Neural cell (in vitro differentiated cells): ENCODE measurements around the gene QPCT. TPM values are rescaled to one million over a fixed set of nuclear protein-coding genes. Genes with fewer than 3 reads are reported as not detected.

Source experiments
- H2AFZ ChIP-seq: fragments of 200-600, 300-800 bp; sonication (generic), shearing (Covaris generic); 2 replicates; pipeline ENCODE4 v1.6.0; 2014; ENCODE audit warnings: low read depth, mild to moderate bottlenecking, antibody characterized with exemption, low read length, moderate library complexity
- H3F3A ChIP-seq: fragments of 200-600 bp; shearing (Covaris generic); 2 replicates; pipeline ENCODE4 v1.6.1; 2016; ENCODE audit warnings: mild to moderate bottlenecking, moderate library complexity, mixed read lengths, antibody characterized with exemption, low read length; ENCODE audit not compliant: insufficient read depth, poor library complexity, severe bottlenecking
- H3K27ac ChIP-seq: fragments of 200-600, 300-800 bp; sonication (generic), shearing (Covaris generic); 2 replicates; pipeline ENCODE4 v1.5.1; 2014; ENCODE audit warnings: mild to moderate bottlenecking, low read length, moderate library complexity
- H3K27me3 ChIP-seq: fragments of 300-800, 200-600 bp; sonication (generic), shearing (Covaris generic); 2 replicates; pipeline ENCODE4 v1.6.0; 2014; ENCODE audit warnings: mild to moderate bottlenecking, low read depth, low read length, moderate library complexity; ENCODE audit not compliant: insufficient read depth
- H3K36me3 ChIP-seq: fragments of 300-800, 200-600 bp; sonication (generic), shearing (Covaris generic); 2 replicates; pipeline ENCODE4 v1.5.1; 2014; ENCODE audit warnings: mild to moderate bottlenecking, antibody characterized with exemption, low read length, moderate library complexity; ENCODE audit not compliant: insufficient read depth
- H3K4me2 ChIP-seq: fragments of 300-800, 200-600 bp; sonication (generic), shearing (Covaris generic); 2 replicates; pipeline ENCODE4 v1.6.0; 2014; ENCODE audit warnings: mild to moderate bottlenecking, low read length
- H3K4me3 ChIP-seq: fragments of 300-800, 200-600 bp; sonication (generic), shearing (Covaris generic); 2 replicates; pipeline ENCODE4 v1.5.1; 2014; ENCODE audit warnings: mild to moderate bottlenecking, low read length, moderate library complexity
- H3K79me2 ChIP-seq: fragments of 200-600 bp; shearing (Covaris generic); replicated peaks from 2 replicates; pipeline ENCODE4 v1.6.0; 2014; ENCODE audit warnings: mild to moderate bottlenecking, low read length, moderate library complexity; ENCODE audit not compliant: insufficient read depth
- H3K9ac ChIP-seq: fragments of 300-800, 200-600 bp; sonication (generic), shearing (Covaris generic); 2 replicates; pipeline ENCODE4 v1.6.1; 2016; ENCODE audit warnings: mild to moderate bottlenecking, low read length, mixed read lengths
- H3K9me2 ChIP-seq: fragments of 200-600 bp; shearing (Covaris generic); 2 replicates; pipeline ENCODE4 v1.6.1; 2016; ENCODE audit warnings: mild to moderate bottlenecking, low read length, mixed read lengths; ENCODE audit not compliant: insufficient read depth
- H3K9me3 ChIP-seq: fragments of 200-600, 300-800 bp; sonication (generic), shearing (Covaris generic); 2 replicates; pipeline ENCODE4 v1.6.1; 2016; ENCODE audit warnings: mild to moderate bottlenecking, mixed run types, low read length, moderate library complexity, mixed read lengths
- H4K20me1 ChIP-seq: fragments of 200-600 bp; shearing (Covaris generic); 2 replicates; pipeline ENCODE4 v1.6.1; 2016; ENCODE audit warnings: mild to moderate bottlenecking, mixed run types; ENCODE audit not compliant: insufficient read depth
- CTCF ChIP-seq: fragments of 450-650 bp; IDR thresholded peaks from 2 replicates; pipeline ENCODE4 v1.5.1; 2014; ENCODE audit warnings: antibody characterized with exemption, mild to moderate bottlenecking, moderate library complexity; ENCODE audit not compliant: poor library complexity, severe bottlenecking
- EP300 ChIP-seq: fragments of 450-650 bp; conservative IDR thresholded peaks from 2 replicates; pipeline ENCODE4 v1.6.1; 2014; ENCODE audit warnings: antibody characterized with exemption, mild to moderate bottlenecking, moderate library complexity; ENCODE audit not compliant: poor library complexity, severe bottlenecking
- EZH2 ChIP-seq: fragments of 200-600, 300-800 bp; shearing (Covaris generic), sonication (generic); IDR thresholded peaks from 2 replicates; pipeline ENCODE4 v1.6.1; 2014; ENCODE audit warnings: antibody characterized with exemption, low read length, borderline replicate concordance, mild to moderate bottlenecking; ENCODE audit not compliant: insufficient read depth, poor library complexity, severe bottlenecking
- MXI1 ChIP-seq: fragments of 450-650 bp; conservative IDR thresholded peaks from 2 replicates; pipeline ENCODE4 v1.6.1; 2014; ENCODE audit warnings: antibody characterized with exemption, mild to moderate bottlenecking; ENCODE audit not compliant: poor library complexity, severe bottlenecking
- POLR2AphosphoS5 ChIP-seq: IDR thresholded peaks from 2 replicates; pipeline ENCODE4 v1.6.1; 2012
- RAD21 ChIP-seq: fragments of 450-650 bp; conservative IDR thresholded peaks from 2 replicates; pipeline ENCODE4 v1.6.1; 2014; ENCODE audit warnings: antibody characterized with exemption, mild to moderate bottlenecking, moderate library complexity
- REST ChIP-seq: IDR thresholded peaks from 2 replicates; pipeline ENCODE4 v1.6.1; 2012; ENCODE audit warnings: borderline replicate concordance
- SMC3 ChIP-seq: fragments of 450-650 bp; conservative IDR thresholded peaks from 2 replicates; pipeline ENCODE4 v1.6.1; 2014; ENCODE audit warnings: antibody characterized with exemption, mild to moderate bottlenecking, moderate library complexity; ENCODE audit not compliant: poor library complexity
- TAF1 ChIP-seq: IDR thresholded peaks from 2 replicates; pipeline ENCODE4 v1.6.1; 2012; ENCODE audit warnings: low read depth
- polyA plus RNA-seq: library from polyadenylated mRNA; depleted of rRNA; stranded (reverse); fragments of >200 nt; gene quantifications from 2 replicates; pipeline ENCODE4 v1.2.3, GENCODE V29; 2014

QPCT gene
- polyA plus RNA-seq, 1 donor from 2014 or later = 2.3 TPM

- no peak overlapping the region for H3K27ac ChIP-seq
- H3K9me3 ChIP-seq = no peaks in the 10 kb centered on the region
- H3K79me2 ChIP-seq = no peaks in the 10 kb centered on the region
- no peaks in the 10 kb centered on the region for H3K9me2 ChIP-seq
- H2AFZ ChIP-seq = no peak overlapping the region
- no peak for TF ChIP-seq MXI1
- no peak overlapping the region for H3K9ac ChIP-seq
- no peaks in the 10 kb centered on the region for H3K36me3 ChIP-seq
- no peak overlapping the region for H3K4me2 ChIP-seq
- no peaks in the 10 kb centered on the region for H4K20me1 ChIP-seq
- no peaks in the 10 kb centered on the region for H3F3A ChIP-seq
- H3K27me3 ChIP-seq = no peaks in the 10 kb centered on the region
- H3K4me3 ChIP-seq = no peak overlapping the region
Measured at GRCh38 chr2:37370666-37371065, 26.2 kb downstream of the QPCT start.

- Histone ChIP-seq H4K20me1 (no peaks in the 10 kb centered on the region), H3K79me2 (no peaks in the 10 kb centered on the region), H3K4me3 (no peak overlapping the region), H3K27ac (no peak overlapping the region), H3F3A (no peaks in the 10 kb centered on the region), H2AFZ (no peak overlapping the region), H3K4me2 (no peak overlapping the region), H3K9me2 (no peaks in the 10 kb centered on the region), H3K36me3 (no peaks in the 10 kb centered on the region), H3K9ac (no peak overlapping the region), H3K9me3 (no peaks in the 10 kb centered on the region), H3K27me3 (no peaks in the 10 kb centered on the region)
- TF ChIP-seq POLR2AphosphoS5 (no peak), REST (no peak), EP300 (no peak), RAD21 (no peak), MXI1 (no peak), EZH2 (no peak), CTCF (no peak), SMC3 (no peak), TAF1 (no peak)
Measured at GRCh38 chr2:37372000-37372399, 27.6 kb downstream of the QPCT start.

GRCh38 chr2:37375741-37376288 lies 31.4 kb downstream of the QPCT start:
- Histone ChIP-seq H3F3A (no peaks in the 10 kb centered on the region), H3K9me2 (no peaks in the 10 kb centered on the region), H3K9me3 (no peaks in the 10 kb centered on the region), H4K20me1 (no peaks in the 10 kb centered on the region), H3K4me2 (no peak overlapping the region), H3K9ac (no peak overlapping the region), H3K36me3 (no peaks in the 10 kb centered on the region), H3K27me3 (no peaks in the 10 kb centered on the region), H3K4me3 (no peak overlapping the region), H3K79me2 (no peaks in the 10 kb centered on the region), H2AFZ (peak overlapping the region; percentile 11), H3K27ac (peak overlapping the region; percentile 35)
- peak; percentile 8 for TF ChIP-seq POLR2AphosphoS5
- no peak for TF ChIP-seq MXI1
